Smooth muscle cell (in vitro differentiated cells): ENCODE measurements around the gene APLP1. TPM values are rescaled to one million over a fixed set of nuclear protein-coding genes. Genes with fewer than 3 reads are reported as not detected.

Experiments used
- DNase-seq: peaks from one replicate; lab custom pipeline; 2025; ENCODE audit not compliant: unreplicated experiment; lab: John Stamatoyannopoulos, UW
- H2AFZ ChIP-seq: fragments of 200-600 bp; sonication (generic); 2 replicates; pipeline ENCODE4 v1.6.0; 2016; ENCODE audit warnings: antibody characterized with exemption, low read depth, mild to moderate bottlenecking
- H3F3A ChIP-seq: fragments of 200-600 bp; sonication (generic); 2 replicates; pipeline ENCODE4 v1.6.0; 2017; ENCODE audit warnings: antibody characterized with exemption, low read depth
- H3K27ac ChIP-seq: fragments of 200-600 bp; sonication (generic); 2 replicates; pipeline ENCODE4 v1.5.1; 2016; ENCODE audit warnings: low read depth, mild to moderate bottlenecking
- H3K27me3 ChIP-seq: fragments of 200-600 bp; sonication (generic); 2 replicates; pipeline ENCODE4 v1.6.1; 2016; ENCODE audit warnings: low read depth, mild to moderate bottlenecking
- H3K36me3 ChIP-seq: fragments of 200-600 bp; sonication (generic); 2 replicates; pipeline ENCODE4 v1.5.1; 2016; ENCODE audit warnings: low read depth
- H3K4me1 ChIP-seq: fragments of 200-600 bp; sonication (generic); 2 replicates; pipeline ENCODE4 v1.5.1; 2016; ENCODE audit warnings: low read depth
- H3K4me2 ChIP-seq: fragments of 200-600 bp; sonication (generic); 2 replicates; pipeline ENCODE4 v1.6.0; 2016; ENCODE audit warnings: mild to moderate bottlenecking
- H3K4me3 ChIP-seq: fragments of 200-600 bp; sonication (generic); 2 replicates; pipeline ENCODE4 v1.5.1; 2016; ENCODE audit warnings: mild to moderate bottlenecking
- H3K79me2 ChIP-seq: fragments of 200-600 bp; sonication (generic); 2 replicates; pipeline ENCODE4 v1.6.0; 2016; ENCODE audit warnings: low read depth, mild to moderate bottlenecking
- H3K9ac ChIP-seq: fragments of 200-600 bp; sonication (generic); 2 replicates; pipeline ENCODE4 v1.6.0; 2016; ENCODE audit warnings: low read depth
- H3K9me3 ChIP-seq: fragments of 200-600 bp; sonication (generic); replicated peaks from 2 replicates; pipeline ENCODE4 v1.5.1; 2016; ENCODE audit warnings: low read depth
- H4K20me1 ChIP-seq: fragments of 200-600 bp; sonication (generic); 2 replicates; pipeline ENCODE4 v1.6.0; 2016; ENCODE audit warnings: low read depth
- CTCF ChIP-seq: fragments of 200-600 bp; sonication (generic); IDR thresholded peaks from 2 replicates; pipeline ENCODE4 v1.5.1; 2017; ENCODE audit warnings: borderline replicate concordance, mild to moderate bottlenecking, antibody characterized with exemption; ENCODE audit not compliant: insufficient read depth, poor library complexity, severe bottlenecking
- whole genome bisulfite sequencing: methylation state at CpG from one replicate; pipeline ENCODE4 v1.1.7; 2016; ENCODE audit warnings: low lambda C conversion rate; 5-methylcytosine and 5-hydroxymethylcytosine counted together
- polyA plus RNA-seq: library from polyadenylated mRNA; unstranded; fragments of >200 nt; fragmentation: Nextera tagmentation; extraction: Ambion mirVana; gene quantifications from 2 replicates; pipeline ENCODE4 v1.2.1, GENCODE V29; 2016
- total RNA-seq: library from RNA; depleted of rRNA; stranded (reverse); fragments of >200 nt; gene quantifications from 2 replicates; pipeline ENCODE4 v1.2.3, GENCODE V29; 2014

Gene APLP1
- total and polyA plus RNA-seq, 2 experiments from 2014 or later: 81.8 to 114 TPM

DNA sequence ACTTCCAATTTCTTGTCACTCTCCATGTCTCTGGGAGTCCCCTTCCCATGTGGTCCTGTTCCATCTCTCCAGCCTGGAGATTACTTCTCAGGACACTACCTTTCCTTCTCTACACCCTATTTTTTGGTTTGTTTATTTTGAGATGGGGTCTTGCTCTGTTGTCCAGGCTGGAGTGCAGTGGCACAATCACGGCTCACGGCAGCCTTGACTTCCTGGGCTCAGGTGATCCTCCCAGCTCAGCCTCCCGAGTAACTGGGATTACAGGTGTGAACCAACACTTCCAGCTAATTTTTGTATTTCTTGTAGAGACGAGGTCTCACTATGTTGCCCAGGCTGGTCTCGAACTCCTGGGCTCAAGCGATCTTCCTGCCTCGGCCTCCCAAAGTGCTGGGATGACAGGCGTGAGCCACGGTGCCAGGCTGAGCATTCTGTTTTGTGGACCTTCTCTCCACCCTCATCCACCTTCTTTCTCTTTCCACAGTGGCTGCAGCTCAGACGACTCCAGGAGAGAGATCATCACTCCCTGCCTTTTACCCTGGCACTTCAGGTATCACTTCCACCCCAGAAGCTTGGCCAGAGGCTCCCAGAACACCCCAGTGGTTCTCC, 34.6 kb downstream of the APLP1 start:
- peaks cover 12% of the 10 kb centered on the region for H3K79me2 ChIP-seq
- H2AFZ ChIP-seq: peak overlapping the region; percentile 81
- no peak overlapping the region for H3K9ac ChIP-seq
- H3F3A ChIP-seq: peaks cover 22% of the 10 kb centered on the region
- no peaks in the 10 kb centered on the region for H3K9me3 ChIP-seq
- H3K27me3 ChIP-seq: no peaks in the 10 kb centered on the region
- H3K27ac ChIP-seq: peak overlapping the region; percentile 33
- DNase-seq: no peak
- no peaks in the 10 kb centered on the region for H3K36me3 ChIP-seq
- H3K4me2 ChIP-seq: peak overlapping the region; percentile 84
- peaks cover 15% of the 10 kb centered on the region for H3K4me1 ChIP-seq
- 89% methylated on average over 10 of the region's 10 CpGs for WGBS
- TF ChIP-seq CTCF: no peak
- no peaks in the 10 kb centered on the region for H4K20me1 ChIP-seq
- peak overlapping the region; percentile 34 for H3K4me3 ChIP-seq

DNA sequence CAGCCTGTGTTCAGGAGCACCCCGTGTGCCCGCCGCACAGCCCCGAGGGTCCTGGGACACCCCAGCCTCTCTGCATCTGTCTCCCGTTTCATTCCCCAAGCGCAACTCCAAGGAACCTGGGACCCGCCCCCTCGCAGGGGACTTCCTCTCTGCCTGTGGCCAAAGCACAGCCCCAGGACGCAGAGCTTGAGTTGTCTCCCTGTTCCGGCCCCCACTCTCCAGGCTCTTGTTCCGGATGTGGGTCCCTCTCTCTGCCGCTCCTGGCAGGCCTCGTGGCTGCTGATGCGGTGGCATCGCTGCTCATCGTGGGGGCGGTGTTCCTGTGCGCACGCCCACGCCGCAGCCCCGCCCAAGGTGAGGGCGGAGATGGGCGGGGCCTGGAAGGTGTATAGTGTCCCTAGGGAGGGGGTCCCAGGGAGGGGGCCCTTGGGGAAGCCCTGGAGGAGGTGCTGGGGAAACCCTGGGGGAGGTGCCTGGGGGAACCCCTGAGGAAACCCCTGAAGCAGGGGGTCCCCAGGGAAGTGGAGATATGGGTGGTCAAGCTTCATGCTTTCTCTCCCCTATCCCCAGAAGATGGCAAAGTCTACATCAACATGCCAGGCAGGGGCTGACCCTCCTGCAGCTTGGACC, 35.3 kb downstream of the APLP1 start:
- H3K4me2 ChIP-seq: peak overlapping the region; percentile 84
- H3K79me2 ChIP-seq: peaks cover 5% of the 10 kb centered on the region
- DNase-seq: peak; percentile 40
- H3K36me3 ChIP-seq: no peaks in the 10 kb centered on the region
- 6% methylated on average over 24 of the region's 24 CpGs for WGBS
- peak overlapping the region; percentile 33 for H3K27ac ChIP-seq
- no peaks in the 10 kb centered on the region for H3K27me3 ChIP-seq
- H3K9me3 ChIP-seq: no peaks in the 10 kb centered on the region
- H3K9ac ChIP-seq: no peak overlapping the region
- H2AFZ ChIP-seq: peak overlapping the region; percentile 81
- peaks cover 12% of the 10 kb centered on the region for H3K4me1 ChIP-seq
- TF ChIP-seq CTCF: no peak
- H3F3A ChIP-seq: peaks cover 22% of the 10 kb centered on the region
- peak overlapping the region; percentile 34 for H3K4me3 ChIP-seq
- H4K20me1 ChIP-seq: no peaks in the 10 kb centered on the region

GRCh38 chr19:35904311-35905068, 36.1 kb downstream of the APLP1 start:
- Histone ChIP-seq H3K4me1 (peaks cover 11% of the 10 kb centered on the region), H3K36me3 (no peaks in the 10 kb centered on the region), H3K27ac (peak overlapping the region; percentile 46), H3K4me2 (no peak overlapping the region), H3K9me3 (no peaks in the 10 kb centered on the region), H4K20me1 (no peaks in the 10 kb centered on the region), H2AFZ (no peak overlapping the region), H3F3A (peaks cover 22% of the 10 kb centered on the region), H3K27me3 (no peaks in the 10 kb centered on the region), H3K79me2 (no peaks in the 10 kb centered on the region), H3K4me3 (no peak overlapping the region), H3K9ac (no peak overlapping the region)
- TF ChIP-seq CTCF: no peak
- 91% methylated on average over 10 of the region's 10 CpGs for WGBS
- DNase-seq: no peak
